MM.1S (cell line): ENCODE results near the gene PIAS2.

Experiments used
- CTCF ChIP-seq: fragments of 300-600 bp; sonication (generic); IDR thresholded peaks from 2 replicates; pipeline ENCODE4 v1.5.1; 2016; ENCODE audit warnings: antibody characterized with exemption, low read length, mixed read lengths
- EZH2 ChIP-seq: fragments of 300-600 bp; sonication (generic); optimal IDR thresholded peaks from 2 replicates; pipeline ENCODE3; 2017; ENCODE audit warnings: low read depth, mild to moderate bottlenecking, antibody characterized with exemption, low read length, mixed read lengths
- EZH2phosphoT487 ChIP-seq: fragments of 300-600 bp; sonication (generic); IDR thresholded peaks from 2 replicates; pipeline ENCODE4 v1.6.1; 2018; ENCODE audit warnings: antibody characterized with exemption, low read length

GRCh38 chr18:46939998-46940571 is 22.8 kb upstream of the PIAS2 start:
- TF ChIP-seq CTCF: no peak
- no peak for TF ChIP-seq EZH2phosphoT487
- TF ChIP-seq EZH2: no peak
